ENCODE data around the gene NUP205. TPM values are rescaled to one million over a fixed set of nuclear protein-coding genes. Genes with fewer than 3 reads are reported as not detected.

The NUP205 gene
- total RNA-seq, 2 experiments from 2014 or later, result 140 to 145 TPM

DNA sequence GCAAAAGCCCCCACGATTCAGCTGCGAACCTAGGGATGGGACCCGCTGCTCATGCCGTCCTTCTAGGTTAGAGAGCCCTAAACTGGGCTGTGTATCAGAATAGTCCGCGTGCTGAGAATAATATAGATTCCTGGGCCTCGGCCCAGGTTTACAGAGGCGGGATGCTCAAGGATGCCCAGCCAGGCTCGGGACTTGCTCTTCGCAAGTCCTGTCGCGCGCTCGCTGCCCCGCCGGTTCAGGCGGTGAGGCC, 104.3 kb downstream of the NUP205 start:
- Mint-ChIP-seq H3K4me1 (ENCODE audit: low read depth) (peaks cover 41% of the 10 kb centered on the region), H3K4me3 (peak overlapping the region; percentile 86), H3K27ac (peak overlapping the region; percentile 91), H3K27me3 (no peaks in the 10 kb centered on the region), H3K9me3 (no peaks in the 10 kb centered on the region), H3K36me3 (ENCODE audit: low read depth) (peaks cover 16% of the 10 kb centered on the region)
- TF ChIP-seq, protein P1, sequence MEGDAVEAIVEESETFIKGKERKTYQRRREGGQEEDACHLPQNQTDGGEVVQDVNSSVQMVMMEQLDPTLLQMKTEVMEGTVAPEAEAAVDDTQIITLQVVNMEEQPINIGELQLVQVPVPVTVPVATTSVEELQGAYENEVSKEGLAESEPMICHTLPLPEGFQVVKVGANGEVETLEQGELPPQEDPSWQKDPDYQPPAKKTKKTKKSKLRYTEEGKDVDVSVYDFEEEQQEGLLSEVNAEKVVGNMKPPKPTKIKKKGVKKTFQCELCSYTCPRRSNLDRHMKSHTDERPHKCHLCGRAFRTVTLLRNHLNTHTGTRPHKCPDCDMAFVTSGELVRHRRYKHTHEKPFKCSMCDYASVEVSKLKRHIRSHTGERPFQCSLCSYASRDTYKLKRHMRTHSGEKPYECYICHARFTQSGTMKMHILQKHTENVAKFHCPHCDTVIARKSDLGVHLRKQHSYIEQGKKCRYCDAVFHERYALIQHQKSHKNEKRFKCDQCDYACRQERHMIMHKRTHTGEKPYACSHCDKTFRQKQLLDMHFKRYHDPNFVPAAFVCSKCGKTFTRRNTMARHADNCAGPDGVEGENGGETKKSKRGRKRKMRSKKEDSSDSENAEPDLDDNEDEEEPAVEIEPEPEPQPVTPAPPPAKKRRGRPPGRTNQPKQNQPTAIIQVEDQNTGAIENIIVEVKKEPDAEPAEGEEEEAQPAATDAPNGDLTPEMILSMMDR (IDR thresholded peaks at IDR 0.05), result no peak
- ChIA-PET POLR2A (interaction anchor here (1.0 to 2.1 kb wide), 6 partner anchors 9 to 104 kb away, joined by 3 to 13 read pairs (median 5); partner anchors contain the start of gene NUP205), CTCF (interaction anchor here (0.7 to 4.2 kb wide), 7 partner anchors 11 to 387 kb away, joined by 3 to 27 read pairs (median 3); no protein-coding TSS in a partner anchor)
- intact Hi-C loops (cut with micrococcal nuclease), result no loop called here
- DNase-seq, result no peak
- ATAC-seq, result peak; percentile 26

- H3K27ac Mint-ChIP-seq, result peak within 1 kb of the TSS; percentile 91
- DNase-seq (peak; percentile 97), ATAC-seq (peak; percentile 95)
- intact Hi-C loops (cut with micrococcal nuclease), result no loop called here
- H3K4me1 Mint-ChIP-seq (ENCODE audit: low read depth), result peaks cover 41% of the 10 kb centered on the region
- H3K36me3 Mint-ChIP-seq (ENCODE audit: low read depth), result peaks cover 16% of the 10 kb centered on the region
- ChIA-PET CTCF (interaction anchor here (0.7 to 4.2 kb wide), 9 partner anchors 9 to 381 kb away, joined by 3 to 27 read pairs (median 3); no protein-coding TSS in a partner anchor), POLR2A (interaction anchor here (0.5 to 2.1 kb wide), 10 partner anchors 9 to 328 kb away, joined by 3 to 13 read pairs (median 4); partner anchors contain the start of gene NUP205)
- TF ChIP-seq, protein P1 (IDR thresholded peaks at IDR 0.05), result peak; percentile 59
- H3K4me3 Mint-ChIP-seq, result peak within 1 kb of the TSS; percentile 86
- no peaks in the 10 kb centered on the region for H3K9me3 Mint-ChIP-seq
- no peaks in the 10 kb centered on the region for H3K27me3 Mint-ChIP-seq
Measured at GRCh38 chr7:135662373-135663114, 104.8 kb downstream of the NUP205 start, which contains the start of gene STMP1. STMP1 (plus strand) TSS chr7:135662514.

GRCh38 chr7:135664046-135664589, 106.4 kb downstream of the NUP205 start:
- ChIA-PET CTCF (interaction anchor here (0.8 to 4.2 kb wide), 3 partner anchors 9 to 390 kb away, joined by 3 to 27 read pairs (median 7); no protein-coding TSS in a partner anchor), POLR2A (interaction anchor here (0.7 to 1.3 kb wide), 4 partner anchors 10 to 330 kb away, joined by 3 read pairs; no protein-coding TSS in a partner anchor)
- peaks cover 51% of the 10 kb centered on the region for H3K4me1 Mint-ChIP-seq (ENCODE audit: low read depth)
- DNase-seq (no peak), ATAC-seq (peak; percentile 21)
- intact Hi-C loops (cut with micrococcal nuclease), result no loop called here
- TF ChIP-seq, protein P1 (IDR thresholded peaks at IDR 0.05), result no peak
- H3K27me3 Mint-ChIP-seq, result no peaks in the 10 kb centered on the region
- peaks cover 22% of the 10 kb centered on the region for H3K36me3 Mint-ChIP-seq (ENCODE audit: low read depth)
- H3K4me3 Mint-ChIP-seq, result peak overlapping the region; percentile 86
- peak overlapping the region; percentile 77 for H3K27ac Mint-ChIP-seq
- H3K9me3 Mint-ChIP-seq, result peaks cover 1% of the 10 kb centered on the region

DNA sequence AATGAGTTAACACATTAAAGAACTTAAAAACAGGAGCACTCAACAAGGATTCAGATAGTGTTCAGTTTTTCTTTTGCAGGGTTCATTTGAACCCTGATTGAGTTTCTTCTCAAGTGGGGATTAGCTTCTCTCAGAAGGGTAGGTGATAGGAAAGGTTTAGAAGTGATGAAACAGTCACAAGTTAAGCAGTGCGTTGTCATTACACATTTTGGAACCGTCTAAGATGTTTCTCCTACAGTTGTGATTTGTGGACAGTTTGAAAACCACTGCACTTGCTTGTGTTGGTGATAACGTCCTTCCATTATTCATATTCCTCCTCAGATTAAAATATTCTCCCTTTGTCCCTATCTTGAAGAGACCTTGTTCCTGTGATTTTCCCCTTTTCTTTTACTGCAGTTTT, 107.3 kb downstream of the NUP205 start:
- ChIA-PET POLR2A (no interaction called here), CTCF (interaction anchor here (0.8 to 4.2 kb wide), 3 partner anchors 8 to 391 kb away, joined by 3 to 27 read pairs (median 3); no protein-coding TSS in a partner anchor)
- DNase-seq (no peak), ATAC-seq (no peak)
- TF ChIP-seq, protein P1 (IDR thresholded peaks at IDR 0.05), result no peak
- Mint-ChIP-seq H3K27ac (no peak overlapping the region), H3K27me3 (no peaks in the 10 kb centered on the region), H3K36me3 (ENCODE audit: low read depth) (peaks cover 22% of the 10 kb centered on the region), H3K9me3 (peaks cover 1% of the 10 kb centered on the region), H3K4me1 (ENCODE audit: low read depth) (peaks cover 60% of the 10 kb centered on the region), H3K4me3 (no peak overlapping the region)
- intact Hi-C loops (cut with micrococcal nuclease), result no loop called here

GRCh38 chr7:135666156-135666555, 108.4 kb downstream of the NUP205 start:
- no peaks in the 10 kb centered on the region for H3K27me3 Mint-ChIP-seq
- intact Hi-C loops (cut with micrococcal nuclease), result no loop called here
- POLR2A ChIA-PET, result no interaction called here
- ATAC-seq (no peak), DNase-seq (no peak)
- CTCF ChIA-PET, result no interaction called here
- peaks cover 22% of the 10 kb centered on the region for H3K36me3 Mint-ChIP-seq (ENCODE audit: low read depth)
- TF ChIP-seq, protein P1 (IDR thresholded peaks at IDR 0.05), result no peak
- no peak overlapping the region for H3K4me3 Mint-ChIP-seq
- H3K4me1 Mint-ChIP-seq (ENCODE audit: low read depth), result peaks cover 63% of the 10 kb centered on the region
- peaks cover 1% of the 10 kb centered on the region for H3K9me3 Mint-ChIP-seq
- no peak overlapping the region for H3K27ac Mint-ChIP-seq
